A549 (cell line): Measurements from ENCODE around the gene MRPL16. TPM values are rescaled to one million over a fixed set of nuclear protein-coding genes. Genes with fewer than 3 reads are reported as not detected.

Experiments
- ATAC-seq, 2 experiments: fragments of 200-7000 bp in 1 of 2; fragments of >200 bp in 1 of 2; cut with Nextera tagmentation in 1 of 2; cut with Tn5 transposase in 1 of 2; 3 replicates each; pipeline versions ENCODE4 v1.8.0 to v1.9.1; 2018 to 2020; ENCODE audit warnings: mild to moderate bottlenecking in 1 of 2, moderate library complexity in 1 of 2
- CTCF ChIA-PET: fragments of 300-600 bp; sonication (Branson Sonifier 250); formaldehyde crosslinking; extraction: SDS; loops from one replicate; lab custom pipeline; 2021; ENCODE audit warnings: antibody characterized with exemption, inconsistent platforms; lab: Yijun Ruan, JAX
- POLR2A ChIA-PET: fragments of 350-600 bp; formaldehyde crosslinking; extraction: SDS; loops from one replicate; lab custom pipeline; 2021; ENCODE audit warnings: antibody characterized with exemption, inconsistent platforms; lab: Yijun Ruan, JAX
- DNase-seq, 2 experiments: peaks; one replicate each; pipeline versions ENCODE4 v3.0.0 to v3.0.0-alpha.2; 2011 to 2016; ENCODE audit warnings: low read depth in 1 of 2, low spot score in 1 of 2
- FAIRE-seq: peaks from 2 replicates; lab custom pipeline; 2011; peaks lifted over from hg19 to GRCh38; lab: Jason Lieb, UNC
- H3K27ac ChIP-seq, 2 experiments: fragments of >200 bp; sonication (Bioruptor Twin); formaldehyde crosslinking; 3 replicates each; pipeline ENCODE4 v1.5.1; 2016 to 2017
- H3K4me1 ChIP-seq: fragments of >200 bp; sonication (Bioruptor Twin); formaldehyde crosslinking; 3 replicates; pipeline ENCODE4 v1.6.1; 2016
- H3K4me2 ChIP-seq: fragments of >200 bp; sonication (Bioruptor Twin); formaldehyde crosslinking; 3 replicates; pipeline ENCODE4 v1.6.1; 2016
- H3K4me3 ChIP-seq: fragments of >200 bp; sonication (Bioruptor Twin); formaldehyde crosslinking; 3 replicates; pipeline ENCODE4 v1.5.1; 2016
- H3K9me3 ChIP-seq: fragments of >200 bp; sonication (Bioruptor Twin); formaldehyde crosslinking; 3 replicates; pipeline ENCODE4 v1.6.1; 2016
- ATOH8 ChIP-seq: fragments of 250-450 bp; sonication (Bioruptor Pico); IDR thresholded peaks from 2 replicates; pipeline ENCODE4 v1.5.0; 2020; ENCODE audit warnings: low read depth, mild to moderate bottlenecking, moderate library complexity
- BCL3 ChIP-seq: fragments of >200 bp; sonication (Bioruptor Twin); formaldehyde crosslinking; IDR thresholded peaks from 3 replicates; pipeline ENCODE4 v1.6.1; 2016
- BHLHE40 ChIP-seq: IDR thresholded peaks from 2 replicates; pipeline ENCODE4 v1.6.1; 2012; ENCODE audit warnings: low read depth, low read length, inconsistent platforms
- CBX2 ChIP-seq: fragments of 200-600 bp; sonication (generic); IDR thresholded peaks from 2 replicates; pipeline ENCODE4 v1.6.1; 2016; ENCODE audit warnings: low read depth, mild to moderate bottlenecking, borderline replicate concordance
- CHD2 ChIP-seq: fragments of 150-350 bp; IDR thresholded peaks from 2 replicates; pipeline ENCODE4 v1.6.1; 2014; ENCODE audit warnings: low read length; ENCODE audit not compliant: partially characterized antibody
- CTCF ChIP-seq: fragments of >200 bp; sonication (Bioruptor Twin); formaldehyde crosslinking; IDR thresholded peaks from 3 replicates; pipeline ENCODE4 v1.5.1; 2016
- ESRRA ChIP-seq: fragments of 150-350 bp; IDR thresholded peaks from 2 replicates; pipeline ENCODE4 v1.6.1; 2014; ENCODE audit warnings: mild to moderate bottlenecking, low read length, borderline replicate concordance
- HEYL ChIP-seq: fragments of 250-450 bp; sonication (Bioruptor Pico); IDR thresholded peaks from 2 replicates; pipeline ENCODE4 v1.8.0; 2021; ENCODE audit warnings: mild to moderate bottlenecking, moderate library complexity
- HOXA7 ChIP-seq: fragments of 250-450 bp; sonication (Bioruptor Pico); IDR thresholded peaks from 2 replicates; pipeline ENCODE4 v1.5.0; 2020; ENCODE audit warnings: mild to moderate bottlenecking, moderate library complexity
- HOXB5 ChIP-seq: fragments of 250-450 bp; sonication (Bioruptor Pico); IDR thresholded peaks from 2 replicates; pipeline ENCODE4 v1.5.0; 2020; ENCODE audit warnings: mild to moderate bottlenecking, moderate library complexity
- MAX ChIP-seq: IDR thresholded peaks from 2 replicates; pipeline ENCODE4 v1.6.1; 2012
- MYC ChIP-seq: IDR thresholded peaks from 2 replicates; pipeline ENCODE4 v1.6.1; 2012; ENCODE audit warnings: mild to moderate bottlenecking, inconsistent platforms, low read length, improper control_type of control experiment, borderline replicate concordance
- NFE2L2 ChIP-seq: fragments of 150-350 bp; conservative IDR thresholded peaks from 2 replicates; pipeline ENCODE4 v1.6.1; 2014; ENCODE audit warnings: low read length
- PBX3 ChIP-seq: IDR thresholded peaks from 2 replicates; pipeline ENCODE4 v1.6.1; 2012
- POLR2A ChIP-seq: IDR thresholded peaks from 2 replicates; pipeline ENCODE4 v1.6.1; 2012; ENCODE audit warnings: mild to moderate bottlenecking, low read length
- SMC3 ChIP-seq: fragments of >200 bp; sonication (Bioruptor Twin); formaldehyde crosslinking; IDR thresholded peaks from 3 replicates; pipeline ENCODE4 v1.6.1; 2018; ENCODE audit warnings: inconsistent platforms
- TFCP2L1 ChIP-seq: fragments of 250-450 bp; sonication (Bioruptor Pico); IDR thresholded peaks from 2 replicates; pipeline ENCODE4 v1.5.0; 2021; ENCODE audit warnings: mild to moderate bottlenecking
- ZC3H11A ChIP-seq: fragments of 450-650 bp; IDR thresholded peaks from 2 replicates; pipeline ENCODE4 v1.6.1; 2014; ENCODE audit warnings: antibody characterized with exemption, mild to moderate bottlenecking
- ZFP36 ChIP-seq: fragments of 450-650 bp; IDR thresholded peaks from 2 replicates; pipeline ENCODE4 v1.6.1; 2014; ENCODE audit warnings: borderline replicate concordance; ENCODE audit not compliant: partially characterized antibody
- WGBS: methylation state at CpG from one replicate; pipeline ENCODE4 v1.1.6; 2017; ENCODE audit errors: missing lambda C conversion rate; 5-methylcytosine and 5-hydroxymethylcytosine counted together
- polyA plus RNA-seq, 4 experiments: library from polyadenylated mRNA; depleted of rRNA in 3 of 4; stranded (reverse); fragments of >200 nt; fragmentation: RNase III in 1 of 4; extraction: RNeasy Plus Mini Kit Qiagen cat#74134 plus additional on column Dnase treatment in 1 of 4; gene quantifications; 2 replicates in 3 of 4; 3 replicates in 1 of 4; pipeline ENCODE4 v1.2.3, GENCODE V29; 2011 to 2017

MRPL16 gene
- polyA plus RNA-seq, 2 of the 4 experiments (the other 2 are of a cell fraction), result 57.3 to 77.7 TPM

GRCh38 chr11:59769828-59770227 is 40.8 kb downstream of the MRPL16 start:
- POLR2A ChIA-PET, result interaction anchor here (1.9 kb wide), 1 partner anchor 14 kb away, joined by 6 read pairs; no protein-coding TSS in a partner anchor
- TF ChIP-seq ESRRA (no peak), CBX2 (no peak), BHLHE40 (no peak), TFCP2L1 (no peak), CTCF (no peak), ATOH8 (CRISPR knock-in tag) (no peak), CHD2 (no peak), HOXA7 (CRISPR knock-in tag) (no peak), PBX3 (no peak), SMC3 (no peak), HEYL (no peak), ZFP36 (no peak), MAX (no peak), POLR2A (no peak), BCL3 (no peak), ZC3H11A (no peak)
- TF ChIP-seq, all 56 proteins: peak for 0
- FAIRE-seq (no peak), DNase-seq (no peak), ATAC-seq (no peak)
- Histone ChIP-seq H3K27ac (no peak overlapping the region), H3K4me1 (peaks cover 6% of the 10 kb centered on the region; the same call in 2 of the 3 replicates), H3K4me2 (no peak overlapping the region), H3K9me3 (no peaks in the 10 kb centered on the region), H3K4me3 (no peak overlapping the region)
- CTCF ChIA-PET, result interaction anchor here (2.0 to 3.5 kb wide), 2 partner anchors 15 to 32 kb away, joined by 7 to 18 read pairs; partner anchors contain the start of gene STX3
- WGBS, result 92% methylated on average over 4 of the region's 4 CpGs

- Histone ChIP-seq H3K4me2 (no peak overlapping the region), H3K4me1 (peaks cover 6% of the 10 kb centered on the region; the same call in 2 of the 3 replicates), H3K27ac (no peak overlapping the region), H3K4me3 (no peak overlapping the region), H3K9me3 (no peaks in the 10 kb centered on the region)
- CTCF ChIA-PET, result interaction anchor here (2.0 kb wide), 1 partner anchor 33 kb away, joined by 7 read pairs; no protein-coding TSS in a partner anchor
- POLR2A ChIA-PET, result interaction anchor here (1.9 kb wide), 1 partner anchor 13 kb away, joined by 6 read pairs; no protein-coding TSS in a partner anchor
- no peak for FAIRE-seq
- no peak for TF ChIP-seq MYC
- no peak for TF ChIP-seq NFE2L2
- TF ChIP-seq CHD2, result no peak
- no peak for TF ChIP-seq SMC3
- TF ChIP-seq HOXB5 (CRISPR knock-in tag), result no peak
- WGBS, result 88% methylated on average over 7 of the region's 7 CpGs
- no peak for ATAC-seq
- no peak for DNase-seq
Measured at GRCh38 chr11:59769111-59769510, 41.5 kb downstream of the MRPL16 start.
